Hippocampal formation (tissue), 2 donors: ENCODE data around the gene FAM185A.
"Not testable (repeated sequence)": the region's sequence is repeated elsewhere in the genome, so short reads cannot be mapped to it uniquely, and the experiment has no call there.

Source experiments
- DNase-seq, 2 donors: peaks; one replicate each; lab custom pipeline; 2025; lab: John Stamatoyannopoulos, UW

The FAM185A gene

DNA sequence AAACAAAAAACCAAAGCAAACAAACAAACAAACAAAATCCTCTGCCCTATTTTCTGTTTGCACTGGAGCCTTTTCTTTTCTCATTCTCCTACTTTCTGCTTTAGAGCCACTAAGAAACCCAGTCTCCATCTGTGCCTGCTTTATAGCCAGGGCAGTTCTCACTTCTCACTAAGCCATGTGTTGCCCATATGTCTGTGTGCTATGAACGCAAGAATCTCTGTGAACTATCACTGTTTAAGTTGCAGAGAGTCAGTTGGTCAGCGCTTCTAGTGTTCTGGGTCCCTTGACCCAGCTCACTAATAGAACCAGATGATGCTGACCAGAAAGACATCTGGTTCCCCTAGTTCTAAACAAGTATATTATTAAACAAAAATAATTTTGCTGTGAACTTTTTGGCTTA, 81.4 kb downstream of the FAM185A start:
- DNase-seq = no peak

DNA sequence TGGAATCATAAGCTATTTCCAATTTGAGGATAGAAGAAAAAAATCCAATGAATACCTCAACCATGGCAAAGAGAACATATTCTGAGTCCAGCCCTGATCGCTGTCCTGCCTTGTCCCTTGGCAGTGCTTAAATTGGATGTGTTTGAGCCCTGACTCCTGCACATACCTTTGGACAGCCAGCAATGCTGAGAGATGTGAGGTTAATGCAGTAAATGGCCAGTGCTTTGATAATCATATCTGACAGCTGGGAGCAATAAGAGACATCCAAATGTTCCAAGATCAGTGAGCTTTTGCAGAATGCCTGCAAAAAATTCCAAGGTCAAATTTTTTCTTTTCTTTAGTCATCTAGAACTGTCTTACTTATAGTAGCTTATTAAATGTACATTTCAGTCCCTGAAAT, 83.9 kb downstream of the FAM185A start:
- no peak for DNase-seq

DNA sequence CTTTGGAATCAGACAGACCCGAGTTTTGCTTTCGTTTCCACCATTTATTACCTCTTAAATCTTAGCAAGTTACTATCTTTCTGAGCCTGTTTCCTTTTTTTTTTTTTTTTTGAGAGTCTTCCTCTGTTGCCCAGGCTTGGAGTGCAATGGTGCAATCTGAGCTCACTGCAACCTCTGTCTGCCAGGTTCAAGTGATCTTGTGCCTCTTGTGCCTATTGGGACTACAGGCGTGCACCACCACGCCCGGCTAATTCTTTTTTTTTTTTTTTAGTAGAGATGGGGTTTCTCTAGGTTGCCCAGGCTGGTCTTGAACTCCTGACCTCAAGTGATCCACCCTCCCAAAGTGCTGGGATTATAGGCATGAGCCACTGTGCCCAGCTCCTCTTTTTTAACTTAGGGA, 84.5 kb downstream of the FAM185A start:
- no peak for DNase-seq

DNA sequence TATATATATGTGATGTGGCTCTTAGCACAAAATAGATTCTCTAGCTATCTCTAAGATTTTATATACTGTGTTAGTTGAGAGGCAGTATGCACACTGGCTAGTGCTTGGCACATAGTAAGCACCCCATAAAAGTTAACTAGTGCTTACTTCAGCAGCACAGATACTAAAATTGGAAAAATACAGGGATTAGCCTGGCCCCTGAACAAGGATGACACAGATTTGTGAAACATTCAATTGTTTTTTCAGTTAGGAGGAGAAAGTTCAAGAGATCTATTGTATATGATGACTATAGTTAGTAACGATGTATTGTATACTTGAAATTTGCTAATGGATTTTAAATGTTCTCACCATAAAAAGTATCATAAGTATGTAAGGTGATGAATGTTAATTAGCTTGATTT, 85.7 kb downstream of the FAM185A start:
- DNase-seq = no peak

DNA sequence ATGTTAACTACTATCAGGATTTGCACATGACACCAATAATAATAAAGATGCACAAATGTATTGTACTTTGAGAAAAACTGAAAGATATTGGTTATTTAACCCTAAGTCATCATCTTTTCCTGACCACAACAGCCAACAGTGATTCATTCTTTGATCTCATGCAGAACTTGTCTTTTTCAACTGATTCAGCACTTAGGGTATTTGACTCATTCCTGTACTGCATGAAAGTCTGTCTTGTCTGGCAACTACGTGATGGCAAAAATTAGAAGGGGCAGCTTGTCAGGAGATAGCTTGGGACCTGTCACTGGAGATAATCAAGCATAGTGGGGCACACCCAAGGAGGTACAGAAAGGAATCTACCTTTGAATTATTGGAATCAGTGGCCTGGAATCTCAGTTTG, 86.2 kb downstream of the FAM185A start:
- no peak for DNase-seq

DNA sequence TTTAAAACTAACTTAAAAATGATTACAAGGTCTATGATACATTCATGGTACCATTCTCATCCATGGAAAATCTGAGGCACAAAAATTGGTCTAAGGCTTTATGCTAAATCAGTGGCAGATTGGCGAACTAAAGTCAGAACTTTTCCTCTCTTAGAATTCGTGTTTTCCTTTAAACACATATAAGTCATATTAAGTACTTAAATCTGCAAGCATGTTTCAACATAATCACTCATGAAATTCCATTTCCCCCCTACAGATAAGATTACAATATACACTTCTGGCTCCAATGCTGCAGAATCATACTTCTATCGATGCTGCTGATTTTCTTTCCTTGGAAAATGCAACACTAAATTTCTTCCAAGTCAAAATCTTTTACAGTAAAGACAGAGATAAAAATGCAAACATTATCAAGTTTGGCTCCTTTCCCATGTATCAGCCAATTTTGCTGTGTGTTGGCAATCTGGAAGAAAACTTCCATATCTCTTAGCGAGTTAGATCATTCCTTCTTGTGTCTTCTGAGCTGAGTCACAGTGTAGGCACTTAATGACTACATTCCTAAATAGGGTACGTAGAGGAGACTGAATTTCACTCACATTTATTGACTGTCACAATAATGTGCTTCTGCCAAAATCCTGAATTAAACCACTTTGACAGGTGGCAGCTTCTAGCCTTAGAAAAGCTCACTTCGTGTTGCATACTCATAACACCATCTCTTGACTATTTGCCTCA, 87.6 kb downstream of the FAM185A start:
- no peak for DNase-seq

DNA sequence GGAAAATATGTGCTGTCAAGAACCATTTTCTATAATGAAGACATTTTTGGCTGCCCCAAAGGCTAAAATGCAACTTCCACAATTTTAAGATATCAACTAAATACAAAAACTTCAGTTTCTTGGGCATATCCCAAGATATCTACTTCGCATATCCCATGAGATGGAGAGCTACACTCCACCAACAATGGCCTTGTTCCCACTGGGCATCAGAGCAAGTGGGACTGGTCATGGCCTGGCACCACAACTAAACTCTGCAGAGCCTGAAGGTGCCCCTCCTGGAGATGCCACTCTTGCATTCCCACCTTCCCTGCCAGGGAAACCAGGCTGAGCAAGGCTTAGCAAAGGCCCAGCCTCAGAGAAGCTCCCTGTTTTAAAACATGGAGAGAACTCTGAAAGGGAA, 88.2 kb downstream of the FAM185A start:
- DNase-seq = no peak

DNA sequence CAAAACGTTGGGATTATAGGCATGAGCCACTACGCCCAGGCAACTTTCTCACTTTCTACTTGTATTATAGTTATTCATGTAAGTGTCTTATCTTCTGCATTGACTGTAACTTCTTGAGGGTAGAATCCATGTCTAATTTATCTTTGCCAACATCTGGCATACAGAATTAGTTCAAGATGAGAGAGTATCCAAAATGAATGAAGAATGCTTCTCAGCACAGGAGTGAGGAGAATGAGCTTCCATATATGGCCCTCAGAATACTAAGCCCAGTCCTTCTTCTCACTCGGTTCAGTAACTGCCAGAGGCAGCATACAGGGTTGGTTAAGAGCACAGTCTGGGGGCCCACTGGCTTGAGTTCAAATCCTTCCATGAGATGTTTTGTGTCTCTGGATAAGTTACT, 89.0 kb downstream of the FAM185A start:
- DNase-seq = no peak

DNA sequence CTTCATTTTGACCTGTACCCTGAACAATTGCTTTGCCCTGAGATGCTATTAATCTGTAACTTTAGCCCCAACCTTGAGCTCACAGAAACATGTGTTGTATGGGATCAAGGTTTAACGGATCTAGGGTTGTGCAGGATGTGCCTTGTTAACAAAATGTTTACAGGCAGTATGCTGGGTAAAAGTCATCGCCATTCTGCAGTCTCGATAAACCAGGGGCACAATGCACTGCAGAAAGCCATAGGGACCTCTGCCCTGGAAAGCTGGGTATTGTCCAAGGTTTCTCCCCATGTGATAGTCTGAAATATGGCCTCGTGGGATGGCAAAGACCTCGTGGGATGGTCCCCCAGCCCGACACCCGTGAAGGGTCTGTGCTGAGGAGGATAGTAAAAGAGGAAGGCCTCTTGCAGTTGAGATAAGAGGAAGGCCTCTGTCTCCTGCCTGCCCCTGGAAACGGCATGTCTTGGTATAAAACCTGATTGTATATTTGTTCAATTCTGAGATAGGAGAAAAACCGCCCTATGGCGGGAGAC, 89.8 kb downstream of the FAM185A start:
- DNase-seq = not testable (repeated sequence)

DNA sequence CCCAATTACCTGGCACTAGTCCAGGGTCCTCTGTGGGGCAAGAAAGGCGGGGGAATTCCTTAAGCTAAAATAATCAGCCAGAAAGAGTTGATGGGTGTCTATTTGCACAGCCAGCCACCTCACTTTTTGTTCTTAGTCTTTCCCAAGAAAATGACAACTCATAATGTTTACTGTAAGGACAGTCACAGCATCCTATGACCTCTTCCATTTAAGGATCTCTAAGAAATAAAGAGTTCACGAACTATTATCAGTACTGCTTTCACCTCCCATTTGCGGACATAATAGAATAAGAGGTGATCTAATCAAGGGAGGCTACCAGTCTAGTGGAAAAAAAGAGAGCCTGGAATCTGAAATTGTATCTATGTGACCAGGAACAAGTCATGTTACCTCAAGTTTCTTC, 91.6 kb downstream of the FAM185A start:
- DNase-seq = no peak

DNA sequence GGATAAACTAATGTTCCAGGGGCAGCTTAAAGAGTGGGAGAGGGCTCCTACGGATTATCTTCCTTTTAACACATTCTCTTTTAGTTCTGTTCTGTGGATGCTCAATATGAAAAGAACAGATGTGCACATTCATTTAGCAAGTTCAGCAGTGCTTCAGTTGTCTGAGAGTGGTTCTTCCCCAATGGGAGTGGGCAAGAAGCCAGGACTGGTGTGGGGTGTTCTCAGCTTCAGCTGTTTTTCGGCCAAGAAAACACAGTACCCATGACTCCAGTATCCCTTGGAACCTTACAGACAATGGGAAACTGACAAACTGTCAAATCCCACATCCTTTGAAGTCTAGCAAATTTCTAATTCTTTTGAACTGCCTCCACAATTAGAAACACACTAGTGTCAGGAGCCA, 92.5 kb downstream of the FAM185A start:
- DNase-seq = no peak

DNA sequence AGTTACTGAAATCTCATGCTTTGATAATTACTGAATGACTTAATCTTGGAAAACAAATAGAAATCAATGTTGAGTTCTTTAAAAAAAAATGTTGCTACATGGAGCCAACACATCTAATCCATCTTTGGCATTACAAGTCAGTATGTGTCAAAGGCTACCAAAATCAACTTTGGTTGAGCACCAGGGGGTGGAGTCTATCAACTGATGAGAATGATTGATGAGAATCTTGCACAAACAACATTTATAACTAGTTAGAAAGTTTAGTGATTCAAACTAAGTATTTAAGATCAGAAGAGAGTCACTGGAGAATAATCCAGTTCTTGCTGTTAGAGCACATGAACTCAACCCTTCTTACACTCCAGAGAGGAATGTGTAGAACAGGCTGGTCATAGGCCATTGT, 93.5 kb downstream of the FAM185A start:
- no peak for DNase-seq

DNA sequence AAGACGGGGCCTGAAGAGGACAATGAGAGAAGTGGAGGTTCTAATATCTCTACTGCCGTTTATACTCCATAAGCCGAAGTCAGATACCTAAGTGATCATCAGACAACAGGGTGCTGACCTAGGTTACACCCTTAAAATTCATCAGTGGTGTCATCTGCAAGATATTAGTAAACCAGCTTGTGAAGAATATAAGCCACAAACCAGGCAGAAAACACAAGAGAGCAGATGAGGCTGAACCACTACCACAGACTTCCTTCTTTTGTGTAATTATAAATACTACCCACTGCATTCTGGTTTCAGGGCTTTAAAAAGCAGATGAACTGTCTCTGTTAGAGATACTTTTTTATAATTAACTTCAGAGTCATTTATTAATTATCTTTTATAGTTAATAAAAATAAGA, 95.1 kb downstream of the FAM185A start:
- no peak for DNase-seq

DNA sequence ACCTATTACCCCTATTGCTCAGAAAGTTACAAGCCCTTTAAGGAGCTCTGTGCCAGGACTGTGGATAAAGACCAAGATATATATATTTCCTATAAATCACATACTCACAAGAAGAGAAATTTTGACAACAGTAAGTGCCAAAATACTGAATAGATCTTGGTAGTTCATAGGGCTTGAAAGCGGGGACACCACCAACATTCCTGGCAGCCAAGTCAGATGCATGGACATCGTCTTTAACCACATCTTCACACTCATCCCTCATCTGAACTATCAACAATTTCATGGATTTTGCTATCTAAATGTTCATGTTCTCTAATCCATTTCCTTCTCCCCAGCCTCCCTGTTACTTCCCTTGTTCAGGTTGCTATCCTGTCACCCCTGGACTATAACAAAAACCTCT, 96.5 kb downstream of the FAM185A start:
- no peak for DNase-seq

DNA sequence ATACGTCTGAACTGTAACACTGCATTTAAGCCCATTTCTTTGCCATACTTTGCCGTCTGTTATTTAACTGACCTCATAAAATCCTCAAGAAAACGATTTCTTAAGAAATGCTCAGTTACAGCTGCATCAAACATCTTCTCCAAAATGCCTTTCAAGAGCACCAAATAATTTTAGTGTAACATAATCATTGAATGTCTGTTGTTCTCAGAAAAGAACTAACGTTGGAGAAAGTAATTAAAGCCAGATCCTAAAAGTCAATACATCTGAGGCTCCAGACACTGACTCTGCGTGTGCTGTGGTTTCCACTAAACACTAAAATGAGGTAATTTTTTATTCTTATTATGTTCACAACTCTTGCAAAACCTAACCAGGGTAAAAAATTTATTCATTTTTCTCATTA, 100.3 kb downstream of the FAM185A start:
- DNase-seq = no peak

DNA sequence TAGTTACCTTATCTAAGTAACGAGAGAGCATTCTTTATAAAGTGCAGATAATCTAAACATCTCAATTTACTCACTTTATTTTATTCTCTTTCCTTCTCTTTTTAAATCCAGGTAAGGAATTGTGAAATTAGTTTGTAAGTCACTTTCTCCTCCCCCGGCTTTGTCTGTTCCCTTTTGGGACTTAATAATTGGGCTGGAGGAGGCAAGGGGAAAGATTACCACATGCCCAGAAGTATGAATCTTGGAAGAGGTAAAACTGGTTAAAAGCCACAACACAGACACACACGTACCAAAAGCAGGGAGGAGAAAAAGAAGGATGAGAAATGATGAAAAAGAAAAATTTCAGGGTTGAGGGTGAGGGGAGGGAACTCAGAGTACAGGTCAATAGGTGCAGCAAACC, 100.7 kb downstream of the FAM185A start:
- DNase-seq = no peak

DNA sequence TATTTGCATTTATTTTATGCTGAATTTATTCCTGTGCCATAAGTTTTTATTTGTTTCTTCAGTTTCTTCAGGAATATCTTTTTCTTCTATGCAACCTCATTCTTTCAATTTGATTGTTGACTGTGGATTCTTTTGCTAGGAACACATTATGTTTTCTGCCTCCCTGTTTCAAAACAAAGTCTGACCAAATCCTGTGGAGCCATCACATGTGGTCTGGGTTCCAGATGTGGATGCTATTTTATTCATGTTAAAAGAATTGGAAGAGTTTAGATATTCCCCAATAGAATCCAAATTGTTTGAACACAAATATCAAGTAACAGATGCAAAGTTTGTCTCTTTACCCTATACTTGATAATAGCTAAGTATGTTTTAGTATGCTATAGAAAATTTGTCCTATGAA, 107.2 kb downstream of the FAM185A start:
- DNase-seq = no peak
